H9 (cell line): ENCODE data around the gene ARID1B. TPM values are rescaled to one million over a fixed set of nuclear protein-coding genes. Genes with fewer than 3 reads are reported as not detected.

ENCODE experiments used
- DNase-seq: peaks from one replicate; pipeline ENCODE4 v3.0.0-alpha.2; 2017
- H2AFZ ChIP-seq: one replicate; pipeline ENCODE4 v1.6.1; 2013; ENCODE audit warnings: mild to moderate bottlenecking, low read length, control low read depth, moderate library complexity
- H2AK5ac ChIP-seq: 2 replicates; pipeline ENCODE4 v1.6.1; 2013; ENCODE audit warnings: low read length, control low read depth, mixed read lengths; ENCODE audit not compliant: insufficient read length
- H2BK120ac ChIP-seq: one replicate; pipeline ENCODE4 v1.6.1; 2013; ENCODE audit warnings: low read depth, mild to moderate bottlenecking, low read length, control low read depth, inconsistent platforms; ENCODE audit not compliant: poor library complexity, severe bottlenecking
- H2BK12ac ChIP-seq: 2 replicates; pipeline ENCODE4 v1.6.1; 2013; ENCODE audit warnings: low read length, control low read depth, mixed read lengths, low read depth; ENCODE audit not compliant: insufficient read length
- H2BK15ac ChIP-seq: 2 replicates; pipeline ENCODE4 v1.6.1; 2013; ENCODE audit warnings: low read depth, low read length, control low read depth
- H2BK20ac ChIP-seq: one replicate; pipeline ENCODE4 v1.6.1; 2013; ENCODE audit warnings: low read depth, mild to moderate bottlenecking, low read length, control low read depth, inconsistent platforms; ENCODE audit not compliant: poor library complexity, severe bottlenecking
- H2BK5ac ChIP-seq: 2 replicates; pipeline ENCODE4 v1.6.1; 2013; ENCODE audit warnings: low read length, control low read depth, mixed read lengths; ENCODE audit not compliant: insufficient read length
- H3K14ac ChIP-seq: 2 replicates; pipeline ENCODE4 v1.6.1; 2013; ENCODE audit warnings: low read length, control low read depth; ENCODE audit not compliant: insufficient read depth
- H3K18ac ChIP-seq: 2 replicates; pipeline ENCODE4 v1.6.1; 2013; ENCODE audit warnings: low read depth, mild to moderate bottlenecking, mixed read lengths, low read length, control low read depth; ENCODE audit not compliant: insufficient read length
- H3K23ac ChIP-seq: 2 replicates; pipeline ENCODE4 v1.6.1; 2013; ENCODE audit warnings: low read length, control low read depth, mixed read lengths, low read depth; ENCODE audit not compliant: insufficient read length
- H3K23me2 ChIP-seq: 2 replicates; pipeline ENCODE4 v1.6.1; 2013; ENCODE audit warnings: low read depth, mild to moderate bottlenecking, mixed read lengths, low read length, control low read depth; ENCODE audit not compliant: insufficient read length, poor library complexity, severe bottlenecking
- H3K27ac ChIP-seq: 2 replicates; pipeline ENCODE4 v1.5.1; 2013; ENCODE audit warnings: low read length, control low read depth, mixed read lengths, low read depth; ENCODE audit not compliant: insufficient read length
- H3K27me3 ChIP-seq: 2 replicates; pipeline ENCODE4 v1.6.1; 2013; ENCODE audit warnings: low read length, control low read depth, inconsistent platforms; ENCODE audit not compliant: insufficient read depth
- H3K4ac ChIP-seq: 2 replicates; pipeline ENCODE4 v1.6.1; 2013; ENCODE audit warnings: low read depth, mild to moderate bottlenecking, control low read depth, inconsistent platforms, low read length, moderate library complexity
- H3K4me1 ChIP-seq: 2 replicates; pipeline ENCODE4 v1.6.1; 2013; ENCODE audit warnings: low read length, control low read depth, inconsistent platforms; ENCODE audit not compliant: insufficient read depth
- H3K4me2 ChIP-seq: 2 replicates; pipeline ENCODE4 v1.6.1; 2013; ENCODE audit warnings: low read length, control low read depth, mixed read lengths; ENCODE audit not compliant: insufficient read length, insufficient read depth
- H3K56ac ChIP-seq: 2 replicates; pipeline ENCODE4 v1.6.1; 2013; ENCODE audit warnings: low read depth, mild to moderate bottlenecking, mixed read lengths, low read length, control low read depth; ENCODE audit not compliant: insufficient read length
- H3K79me1 ChIP-seq: 2 replicates; pipeline ENCODE4 v1.6.1; 2013; ENCODE audit warnings: low read depth, mild to moderate bottlenecking, moderate library complexity, low read length, control low read depth, inconsistent platforms; ENCODE audit not compliant: insufficient read depth, poor library complexity, severe bottlenecking
- H3K79me2 ChIP-seq: 2 replicates; pipeline ENCODE4 v1.6.1; 2013; ENCODE audit warnings: low read length, control low read depth, inconsistent platforms; ENCODE audit not compliant: insufficient read depth
- H3K9ac ChIP-seq: 2 replicates; pipeline ENCODE4 v1.6.1; 2013; ENCODE audit warnings: low read length, control low read depth, mixed read lengths; ENCODE audit not compliant: insufficient read length; ENCODE audit errors: extremely low read depth
- H3K9me3 ChIP-seq: one replicate; pipeline ENCODE4 v1.6.1; 2013; ENCODE audit warnings: low read depth, low read length, inconsistent platforms; ENCODE audit not compliant: control insufficient read depth
- H3T11ph ChIP-seq: one replicate; pipeline ENCODE4 v1.6.1; 2013; ENCODE audit warnings: mild to moderate bottlenecking, low read length, control low read depth, inconsistent platforms
- H4K20me1 ChIP-seq: one replicate; pipeline ENCODE4 v1.6.1; 2013; ENCODE audit not compliant: control insufficient read depth, insufficient read length, insufficient read depth
- H4K5ac ChIP-seq: 2 replicates; pipeline ENCODE4 v1.6.1; 2013; ENCODE audit warnings: low read depth, mild to moderate bottlenecking, mixed read lengths, low read length, control low read depth; ENCODE audit not compliant: insufficient read length
- H4K8ac ChIP-seq: replicated peaks from 2 replicates; pipeline ENCODE4 v1.6.1; 2013; ENCODE audit warnings: low read length, control low read depth, mixed read lengths, low read depth; ENCODE audit not compliant: insufficient read length
- H4K91ac ChIP-seq: 2 replicates; pipeline ENCODE4 v1.6.1; 2013; ENCODE audit warnings: low read depth, mild to moderate bottlenecking, moderate library complexity, mixed read lengths, low read length, control low read depth; ENCODE audit not compliant: insufficient read length
- H3K27ac Mint-ChIP-seq, 3 experiments: 2 replicates in 2 of 3; 3 replicates in 1 of 3; pipeline ENCODE4 v1.8.0; 2020 to 2021; ENCODE audit warnings: mixed read lengths in 3 of 3, mild to moderate bottlenecking in 1 of 3, moderate library complexity in 1 of 3
- H3K27me3 Mint-ChIP-seq: 2 replicates; pipeline ENCODE4 v1.8.0; 2021; ENCODE audit warnings: low read depth, mild to moderate bottlenecking, moderate library complexity, mixed read lengths
- H3K36me3 Mint-ChIP-seq, 3 experiments: 2 replicates in 2 of 3; 3 replicates in 1 of 3; pipeline ENCODE4 v1.8.0; 2020 to 2021; ENCODE audit warnings: low read depth in 3 of 3, mixed read lengths in 3 of 3; ENCODE audit not compliant: insufficient read depth in 1 of 3
- H3K4me1 Mint-ChIP-seq, 2 experiments: 2 replicates each; pipeline ENCODE4 v1.8.0; 2020; ENCODE audit warnings: mixed read lengths in 2 of 2
- H3K4me3 Mint-ChIP-seq, 2 experiments: 2 replicates in 1 of 2; 3 replicates in 1 of 2; pipeline ENCODE4 v1.8.0; 2020 to 2021; ENCODE audit warnings: mild to moderate bottlenecking in 2 of 2, mixed read lengths in 2 of 2, moderate library complexity in 1 of 2
- H3K9me3 Mint-ChIP-seq, 2 experiments: 2 replicates in 1 of 2; 3 replicates in 1 of 2; pipeline ENCODE4 v1.8.0; 2020; ENCODE audit warnings: mild to moderate bottlenecking in 2 of 2, mixed read lengths in 2 of 2, moderate library complexity in 1 of 2
- CTCF ChIP-seq: fragments of 200-600 bp; sonication (generic); conservative IDR thresholded peaks from 3 replicates; pipeline ENCODE4 v1.8.0; 2021; ENCODE audit warnings: antibody characterized with exemption, mild to moderate bottlenecking
- total RNA-seq: library from RNA; stranded (reverse); gene quantifications from 2 replicates; pipeline ENCODE4 v1.2.1, GENCODE V29; 2021

Gene ARID1B
- total RNA-seq, 1 experiment from 2014 or later, result 88.2 TPM

- Histone ChIP-seq H2AFZ (no peak overlapping the region), H2AK5ac (no peak overlapping the region), H3K23ac (no peak overlapping the region), H3T11ph (no peak overlapping the region), H3K14ac (no peak overlapping the region), H4K8ac (no peak overlapping the region), H3K4me2 (no peak overlapping the region), H2BK12ac (no peak overlapping the region), H3K56ac (no peak overlapping the region), H2BK20ac (no peak overlapping the region), H2BK15ac (no peak overlapping the region), H4K91ac (no peak overlapping the region), H3K9me3 (no peaks in the 10 kb centered on the region), H2BK5ac (no peak overlapping the region), H3K27me3 (no peaks in the 10 kb centered on the region), H4K5ac (no peak overlapping the region), H3K79me1 (peaks cover 14% of the 10 kb centered on the region), H3K79me2 (peaks cover 37% of the 10 kb centered on the region; the same call in 1 of the 2 replicates), H3K4ac (no peak overlapping the region), H3K27ac (no peak overlapping the region), H3K23me2 (no peaks in the 10 kb centered on the region), H3K9ac (no peak overlapping the region), H2BK120ac (no peak overlapping the region), H3K18ac (no peak overlapping the region), H4K20me1 (no peaks in the 10 kb centered on the region), H3K4me1 (peaks cover 13% of the 10 kb centered on the region; the same call in 1 of the 2 replicates)
- Mint-ChIP-seq H3K4me3 (no peak overlapping the region), H3K9me3 (no peaks in the 10 kb centered on the region), H3K36me3 (no peaks in the 10 kb centered on the region), H3K4me1 (peaks cover 68 to 69% of the 10 kb centered on the region in 2 experiments), H3K27me3 (no peaks in the 10 kb centered on the region), H3K27ac (no peak overlapping the region; a peak in 1 of 7 replicates)
- TF ChIP-seq CTCF, result no peak
- DNase-seq, result no peak
These were observed 86.3 kb downstream of the ARID1B start for GRCh38 chr6:156863504-156863903.
